ENCODE measurements around the gene FEN1.

FEN1 gene, protein sequence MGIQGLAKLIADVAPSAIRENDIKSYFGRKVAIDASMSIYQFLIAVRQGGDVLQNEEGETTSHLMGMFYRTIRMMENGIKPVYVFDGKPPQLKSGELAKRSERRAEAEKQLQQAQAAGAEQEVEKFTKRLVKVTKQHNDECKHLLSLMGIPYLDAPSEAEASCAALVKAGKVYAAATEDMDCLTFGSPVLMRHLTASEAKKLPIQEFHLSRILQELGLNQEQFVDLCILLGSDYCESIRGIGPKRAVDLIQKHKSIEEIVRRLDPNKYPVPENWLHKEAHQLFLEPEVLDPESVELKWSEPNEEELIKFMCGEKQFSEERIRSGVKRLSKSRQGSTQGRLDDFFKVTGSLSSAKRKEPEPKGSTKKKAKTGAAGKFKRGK

DNA sequence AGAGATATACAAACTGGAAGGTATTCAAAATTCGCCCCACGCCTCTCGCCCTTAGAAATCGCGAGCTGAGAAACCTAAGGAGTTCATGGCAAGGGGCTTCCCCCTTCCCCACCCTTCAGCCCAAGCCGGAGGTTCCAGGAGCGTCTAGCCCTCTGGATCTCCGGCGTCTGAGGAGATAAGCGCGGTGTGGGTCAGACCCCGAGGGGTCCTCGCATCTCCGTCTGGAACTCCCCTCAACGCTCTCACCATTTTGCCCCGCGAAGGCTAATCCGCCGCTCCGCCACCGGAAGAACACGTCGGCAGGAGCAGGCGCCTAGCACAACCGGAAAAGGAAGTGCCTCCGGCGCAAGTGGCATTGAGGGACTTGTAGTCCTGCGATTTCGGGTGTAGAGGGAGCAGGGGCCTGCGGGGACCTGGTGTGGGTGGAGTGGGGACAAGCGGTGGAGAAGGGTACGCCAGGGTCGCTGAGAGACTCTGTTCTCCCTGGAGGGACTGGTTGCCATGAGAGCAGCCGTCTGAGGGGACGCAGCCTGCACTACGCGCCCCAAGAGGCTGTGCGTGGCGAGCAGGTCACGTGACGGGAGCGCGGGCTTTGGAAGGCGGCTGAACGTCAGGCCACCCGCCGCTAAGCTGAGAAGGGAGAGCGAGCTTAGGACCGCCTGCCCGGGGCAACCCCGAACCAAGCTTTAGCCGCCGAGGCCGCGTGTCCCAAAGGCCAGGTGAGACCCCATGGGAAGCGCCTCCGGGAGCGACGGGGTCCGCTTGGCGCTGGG, at the start of gene FEN1, which contains the start of gene TMEM258:
FEN1 (plus strand) TSS at position 602 of the 773 bp plus-strand sequence. CDS start 2,451 bp downstream, outside the sequence.
TMEM258 (minus strand) TSS at position 290 of the 773 bp plus-strand sequence; CDS start at position 249, 41 bp downstream.
- DNase-seq = peak; percentile 80

- no peak for DNase-seq
Measured at GRCh38 chr11:61743486-61744095, 49.1 kb upstream of the FEN1 start.

GRCh38 chr11:61744181-61744580, 48.5 kb upstream of the FEN1 start:
- no peak for DNase-seq

DNA sequence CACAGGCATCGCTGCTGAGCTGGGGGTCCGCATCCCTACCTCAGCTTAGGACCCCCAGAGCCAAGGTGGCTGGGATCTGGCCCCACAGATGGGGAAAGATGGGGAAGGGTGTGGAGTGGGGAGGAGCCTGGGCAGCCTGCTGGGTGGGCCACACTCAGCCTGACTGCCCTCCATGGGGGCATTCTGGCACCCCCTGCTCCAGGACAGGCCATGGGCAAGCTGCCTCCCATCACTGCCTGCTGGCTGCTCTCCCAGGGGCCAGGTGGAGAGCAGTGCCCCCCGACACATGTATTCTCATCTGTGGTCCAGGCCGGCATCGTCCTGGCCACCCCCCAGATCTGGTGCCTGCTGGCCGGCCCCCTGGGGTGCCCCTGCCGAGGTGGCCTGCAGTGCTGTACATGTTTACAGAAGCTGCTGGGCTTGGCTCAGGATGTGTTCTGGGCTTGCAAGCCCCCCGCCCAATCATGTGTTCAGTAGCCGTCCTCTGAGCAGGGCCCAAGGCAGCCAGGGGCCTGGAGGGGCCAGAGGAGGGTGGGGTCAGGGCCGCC, 48.0 kb upstream of the FEN1 start:
- no peak for DNase-seq

DNA sequence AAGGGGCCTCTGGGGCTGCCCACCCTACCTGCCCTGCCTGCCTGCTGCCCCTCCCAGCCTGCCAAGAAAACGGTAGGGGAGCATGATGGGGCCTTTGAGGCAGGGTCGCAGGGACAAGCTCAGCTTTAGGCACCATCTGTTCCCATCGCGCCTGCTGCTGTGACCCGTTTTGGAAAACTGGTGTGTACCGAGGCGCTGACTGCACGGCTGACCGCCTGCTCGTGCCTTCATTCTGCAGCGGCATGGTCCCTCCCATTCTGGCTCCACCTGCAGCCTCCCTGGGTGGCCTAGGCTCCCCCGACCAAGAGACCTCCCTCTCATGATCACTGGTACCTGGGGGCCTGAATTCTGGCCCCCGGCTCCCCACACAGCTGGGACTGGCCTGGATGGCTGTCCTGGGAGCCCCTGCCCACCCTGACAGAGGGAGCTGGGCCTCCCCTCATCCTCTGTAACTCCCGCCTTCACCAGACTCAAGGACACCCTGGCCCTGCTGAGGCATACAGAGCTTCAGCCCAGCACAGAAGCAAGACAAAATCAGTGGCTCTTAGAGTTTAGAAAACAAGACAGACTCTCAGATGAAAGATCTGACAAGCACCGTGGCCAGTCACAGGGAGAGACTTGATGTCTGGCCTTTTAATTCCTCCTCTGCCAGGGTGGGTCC, 46.8 kb upstream of the FEN1 start:
- DNase-seq = no peak

GRCh38 chr11:61746442-61747191, 46.1 kb upstream of the FEN1 start:
- no peak for DNase-seq

GRCh38 chr11:61747192-61747966, 45.3 kb upstream of the FEN1 start:
- no peak for DNase-seq

GRCh38 chr11:61747967-61748285, 44.8 kb upstream of the FEN1 start:
- no peak for DNase-seq

DNA sequence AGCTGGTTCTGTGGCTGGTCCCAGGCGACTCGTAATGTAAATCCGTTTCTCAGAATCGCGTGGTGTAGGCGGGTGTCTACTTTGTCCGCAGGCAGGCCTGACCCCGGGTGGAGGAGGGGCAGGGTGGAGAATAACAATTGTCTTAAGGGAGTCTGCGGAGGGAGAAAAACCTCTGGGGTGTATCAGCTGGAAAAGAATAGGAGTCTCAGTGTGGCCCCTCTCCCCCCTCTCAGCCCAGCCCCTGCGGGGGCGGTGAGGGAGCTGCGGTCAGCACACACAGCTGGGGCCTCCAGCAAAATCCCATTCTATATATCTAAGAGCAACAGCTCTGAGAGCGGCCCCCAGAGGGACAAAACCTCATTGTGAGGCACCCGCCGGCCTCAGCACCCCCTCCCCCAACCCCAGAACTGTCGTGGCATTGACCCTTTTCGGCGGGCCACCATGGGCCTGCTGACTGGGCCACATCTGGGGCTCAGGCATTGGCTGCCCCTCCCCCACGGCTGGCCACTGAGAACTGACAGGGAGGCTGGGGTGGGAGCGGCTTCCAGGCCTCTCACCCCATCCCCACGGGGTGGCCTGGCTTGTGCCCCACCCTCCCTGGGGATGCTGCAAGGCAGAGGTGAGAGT, 43.0 kb upstream of the FEN1 start:
- DNase-seq = no peak

DNA sequence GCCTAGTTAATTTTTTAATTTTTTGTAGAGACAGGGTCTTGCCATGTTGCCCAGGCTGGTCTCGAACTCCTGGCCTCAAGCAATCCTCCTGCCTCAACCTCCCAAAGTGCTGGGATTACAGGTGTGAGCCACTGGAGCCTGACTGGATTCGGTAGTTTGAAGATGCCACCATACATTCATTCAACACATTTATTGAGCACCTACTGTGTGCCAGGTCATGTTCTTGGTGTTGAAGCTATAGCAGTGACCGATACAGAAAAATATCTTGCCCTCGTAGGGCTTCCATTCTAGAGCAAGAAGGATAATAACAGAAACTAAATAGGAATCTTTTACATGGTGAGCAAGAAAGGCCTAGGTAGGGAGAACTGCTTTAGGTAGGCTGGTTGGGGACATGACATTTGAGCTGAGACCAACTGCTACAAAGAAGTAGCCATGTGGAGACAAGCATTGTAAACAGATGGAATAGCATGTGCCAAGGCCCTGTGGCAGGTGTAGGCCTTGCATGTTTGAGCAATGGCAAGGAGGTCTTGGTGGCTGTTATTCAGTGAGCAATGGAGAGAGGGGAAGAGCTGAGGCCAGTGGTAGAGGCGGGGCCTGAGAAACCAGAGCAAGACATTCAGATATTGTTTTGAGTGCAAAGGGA, 42.0 kb upstream of the FEN1 start:
- DNase-seq = no peak

GRCh38 chr11:61751384-61751783, 41.3 kb upstream of the FEN1 start:
- no peak for DNase-seq

GRCh38 chr11:61752117-61752924, 40.4 kb upstream of the FEN1 start, which contains the start of gene MYRF:
MYRF (plus strand) TSS chr11:61752636; CDS start chr11:61752745, 109 bp downstream.
- no peak for DNase-seq

DNA sequence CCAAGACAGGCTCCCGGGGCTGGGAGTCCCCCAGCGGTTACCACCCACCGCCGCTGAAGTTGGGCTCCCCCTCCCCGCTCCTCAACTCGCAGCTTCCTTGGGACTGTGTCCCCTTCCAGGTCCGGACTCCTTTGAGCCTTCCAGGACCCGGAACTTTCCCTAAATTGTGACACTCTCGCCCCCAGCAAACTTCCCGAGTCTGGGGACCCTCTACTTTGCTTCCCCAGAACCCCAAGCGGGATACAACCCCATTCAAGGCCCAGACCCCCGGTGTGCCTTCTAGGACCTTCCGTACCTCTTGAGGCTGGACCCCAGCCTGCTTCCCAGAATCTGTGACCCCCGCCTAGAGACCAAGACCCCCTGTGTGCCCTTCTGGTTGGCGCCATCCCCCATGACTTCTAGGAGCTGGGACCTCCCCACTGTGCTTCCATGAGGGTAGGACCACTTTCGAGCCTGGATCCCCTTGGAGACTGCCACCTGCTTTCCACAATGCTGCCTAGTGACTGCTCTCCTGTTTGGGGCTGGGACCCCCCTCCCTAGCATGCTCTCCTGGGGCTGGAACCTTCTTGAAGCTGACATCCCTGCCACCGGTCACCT, 39.7 kb upstream of the FEN1 start:
- no peak for DNase-seq

DNA sequence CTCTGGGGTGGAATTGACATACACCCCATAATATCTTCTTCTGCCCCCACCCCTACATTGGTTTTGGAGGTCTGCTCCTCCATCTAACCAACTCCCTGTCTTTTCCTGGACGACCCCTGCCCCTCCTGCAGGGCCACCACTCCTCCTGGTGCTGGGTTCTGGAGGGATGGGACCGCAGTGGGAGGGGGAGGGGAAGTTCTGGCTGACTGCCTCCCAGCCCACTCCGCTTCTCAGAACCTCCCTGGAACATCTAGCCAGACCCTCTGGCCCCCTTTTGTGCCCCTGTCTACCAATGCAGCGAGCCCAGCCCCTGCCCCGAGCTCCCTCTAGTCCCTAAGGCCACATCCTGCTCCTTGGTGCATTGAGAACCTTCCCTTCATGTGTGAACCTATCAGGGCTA, 39.0 kb upstream of the FEN1 start:
- DNase-seq = no peak

DNA sequence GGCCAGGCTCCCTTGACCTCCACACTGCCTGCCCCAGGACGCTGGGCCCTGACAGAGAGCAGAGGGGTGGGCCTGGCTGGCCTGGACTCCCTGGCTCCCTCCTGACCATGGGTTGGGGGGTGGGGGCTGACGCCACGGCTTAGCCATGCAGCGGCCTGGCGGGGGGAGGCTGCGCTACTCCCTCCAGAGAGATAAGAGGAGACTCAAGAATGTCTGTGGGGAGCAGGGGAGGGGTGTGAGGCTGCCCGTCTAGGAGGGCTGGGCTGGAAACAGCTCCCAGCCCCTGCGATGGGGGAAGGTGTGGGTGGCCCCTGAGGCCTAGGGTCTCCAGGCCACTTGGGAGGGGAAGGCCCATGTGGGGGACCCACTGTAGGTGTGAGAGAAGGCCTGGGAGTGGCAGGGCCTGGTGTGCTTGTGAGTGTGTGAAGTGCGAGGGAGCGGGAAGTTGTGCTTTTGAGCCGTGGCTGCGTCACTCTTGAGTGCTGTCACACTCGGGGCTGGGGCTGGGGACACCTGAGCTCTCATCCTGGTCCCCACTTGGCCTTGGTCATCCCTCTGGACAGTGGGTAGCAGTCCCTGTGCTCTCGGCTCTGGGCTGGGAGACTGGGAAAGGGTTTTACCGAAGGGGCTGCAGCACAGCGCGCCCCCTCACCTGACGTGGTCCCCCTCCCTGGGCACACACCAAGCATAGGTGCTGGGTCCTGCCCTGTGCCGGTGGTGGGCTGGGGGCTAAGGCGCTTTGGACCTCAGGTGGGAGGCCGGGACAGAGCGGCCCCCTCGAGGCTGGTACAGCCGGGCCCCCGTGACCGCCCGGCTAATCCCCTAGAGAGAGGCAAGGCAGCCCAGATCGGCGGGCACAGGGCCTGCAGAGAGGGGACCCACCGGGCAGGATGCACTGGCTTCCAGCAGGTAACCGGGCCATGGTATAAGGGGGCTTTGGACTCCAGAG, 37.9 kb upstream of the FEN1 start:
- DNase-seq = no peak

GRCh38 chr11:61756147-61756451, 36.6 kb upstream of the FEN1 start:
- DNase-seq = no peak

DNA sequence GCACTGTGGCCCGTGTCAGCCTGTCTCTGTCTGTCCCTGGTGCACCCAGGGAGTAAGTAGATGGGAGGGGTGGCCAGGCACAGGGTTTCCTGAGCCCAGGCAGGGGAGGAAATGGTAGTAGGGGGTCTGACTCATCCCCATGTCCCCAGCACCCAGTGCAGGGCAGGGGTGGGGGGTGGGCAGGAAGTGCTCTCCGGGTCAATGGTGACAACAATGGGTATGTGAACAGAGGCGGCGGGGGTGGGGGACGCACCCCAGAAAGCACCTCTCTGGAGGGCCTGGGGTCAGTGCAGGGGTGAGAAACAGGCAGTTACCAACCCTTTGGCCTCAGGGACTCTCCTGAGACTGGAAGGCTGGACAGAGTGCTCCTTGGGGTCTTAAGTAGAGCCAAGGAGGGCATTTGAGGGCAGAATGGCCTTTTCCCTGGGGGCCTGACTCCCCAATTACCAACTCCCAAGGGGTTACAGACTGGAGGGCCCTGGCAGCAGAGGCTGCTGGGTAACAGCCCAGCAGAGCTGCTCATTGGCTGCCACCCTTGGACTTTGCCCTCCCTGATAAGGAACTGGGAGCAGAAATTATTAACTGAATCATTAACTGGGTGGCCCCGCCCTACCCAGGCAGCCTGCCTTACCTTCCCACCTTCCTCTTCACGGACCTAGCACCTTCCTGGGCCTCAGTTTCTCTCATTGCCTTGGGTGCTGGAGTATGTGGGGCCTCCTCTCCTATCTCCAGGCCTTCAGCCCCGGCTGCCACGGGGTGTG, 36.1 kb upstream of the FEN1 start:
- DNase-seq = no peak

Measured in NCI-H748 treated with DMSO at 0.1 percent for 48 hours (cell line).